22Rv1 (cell line): ENCODE measurements around the gene OPRD1.
"Not testable (repeated sequence)": the region's sequence is repeated elsewhere in the genome, so short reads cannot be mapped to it uniquely, and the experiment has no call there.

Source experiments
- H3K27ac ChIP-seq: fragments of 450-650 bp; 2 replicates; pipeline ENCODE4 v1.5.1; 2017
- ZFX ChIP-seq: fragments of 450-650 bp; IDR thresholded peaks from 2 replicates; pipeline ENCODE4 v1.6.1; 2017; ENCODE audit warnings: antibody characterized with exemption, borderline replicate concordance
- TF ChIP-seq, protein P1 (sequence below): fragments of 450-650 bp; IDR thresholded peaks from 2 replicates; pipeline ENCODE4 v1.5.1; 2017; ENCODE audit warnings: mild to moderate bottlenecking

OPRD1 gene

DNA sequence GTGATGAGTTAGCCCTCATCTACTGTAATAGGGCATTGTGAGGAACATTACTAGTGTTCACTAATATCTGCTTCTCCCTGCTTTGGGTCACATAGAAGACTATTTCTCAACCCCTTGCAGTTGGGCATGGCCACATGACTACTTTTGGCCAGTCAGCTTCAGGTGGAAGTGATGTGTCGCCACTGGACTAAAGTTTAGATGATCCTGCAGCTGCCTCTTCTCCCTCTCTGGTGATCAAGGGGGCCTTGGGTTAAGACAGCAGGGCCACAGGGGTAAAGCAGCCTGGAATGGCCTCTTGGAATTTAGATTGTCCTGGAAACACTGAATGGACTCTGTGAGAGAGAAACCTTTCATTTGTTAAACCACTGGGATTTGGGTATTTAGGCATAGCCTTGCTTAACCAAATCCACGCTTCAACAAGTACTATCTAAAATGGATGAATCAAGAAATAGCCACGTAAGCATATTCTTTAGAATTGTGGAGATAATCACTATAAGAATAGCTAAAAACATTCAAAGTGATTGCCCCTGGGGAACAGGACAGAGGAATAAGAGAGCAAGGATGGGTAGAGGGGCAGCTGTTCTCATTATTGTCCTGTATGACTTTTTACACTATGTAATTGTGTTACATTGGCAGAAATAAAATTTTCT, 41.2 kb downstream of the OPRD1 start:
- no peak overlapping the region for H3K27ac ChIP-seq
- TF ChIP-seq, protein P1, sequence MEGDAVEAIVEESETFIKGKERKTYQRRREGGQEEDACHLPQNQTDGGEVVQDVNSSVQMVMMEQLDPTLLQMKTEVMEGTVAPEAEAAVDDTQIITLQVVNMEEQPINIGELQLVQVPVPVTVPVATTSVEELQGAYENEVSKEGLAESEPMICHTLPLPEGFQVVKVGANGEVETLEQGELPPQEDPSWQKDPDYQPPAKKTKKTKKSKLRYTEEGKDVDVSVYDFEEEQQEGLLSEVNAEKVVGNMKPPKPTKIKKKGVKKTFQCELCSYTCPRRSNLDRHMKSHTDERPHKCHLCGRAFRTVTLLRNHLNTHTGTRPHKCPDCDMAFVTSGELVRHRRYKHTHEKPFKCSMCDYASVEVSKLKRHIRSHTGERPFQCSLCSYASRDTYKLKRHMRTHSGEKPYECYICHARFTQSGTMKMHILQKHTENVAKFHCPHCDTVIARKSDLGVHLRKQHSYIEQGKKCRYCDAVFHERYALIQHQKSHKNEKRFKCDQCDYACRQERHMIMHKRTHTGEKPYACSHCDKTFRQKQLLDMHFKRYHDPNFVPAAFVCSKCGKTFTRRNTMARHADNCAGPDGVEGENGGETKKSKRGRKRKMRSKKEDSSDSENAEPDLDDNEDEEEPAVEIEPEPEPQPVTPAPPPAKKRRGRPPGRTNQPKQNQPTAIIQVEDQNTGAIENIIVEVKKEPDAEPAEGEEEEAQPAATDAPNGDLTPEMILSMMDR: no peak
- no peak for TF ChIP-seq ZFX

DNA sequence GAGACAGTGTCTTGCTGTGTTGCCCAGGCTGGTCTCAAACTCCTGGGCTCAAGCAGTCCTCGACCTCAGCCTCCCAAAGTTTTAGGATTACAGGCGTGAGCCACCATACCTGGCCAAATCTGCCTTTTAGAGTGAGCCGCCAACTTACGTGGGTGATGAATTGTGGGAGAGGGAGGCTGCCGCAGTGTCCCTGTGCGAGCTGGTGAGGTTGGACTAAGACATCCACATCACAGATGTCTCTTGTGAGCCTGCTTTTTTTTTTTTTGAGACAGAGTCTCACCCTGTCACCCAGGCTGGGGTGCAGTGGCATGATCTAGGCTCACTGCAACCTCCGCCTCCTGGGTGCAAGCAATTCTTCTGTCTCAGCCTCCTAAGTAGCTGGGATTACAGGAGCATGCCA, 42.4 kb downstream of the OPRD1 start:
- H3K27ac ChIP-seq: not testable (repeated sequence)

DNA sequence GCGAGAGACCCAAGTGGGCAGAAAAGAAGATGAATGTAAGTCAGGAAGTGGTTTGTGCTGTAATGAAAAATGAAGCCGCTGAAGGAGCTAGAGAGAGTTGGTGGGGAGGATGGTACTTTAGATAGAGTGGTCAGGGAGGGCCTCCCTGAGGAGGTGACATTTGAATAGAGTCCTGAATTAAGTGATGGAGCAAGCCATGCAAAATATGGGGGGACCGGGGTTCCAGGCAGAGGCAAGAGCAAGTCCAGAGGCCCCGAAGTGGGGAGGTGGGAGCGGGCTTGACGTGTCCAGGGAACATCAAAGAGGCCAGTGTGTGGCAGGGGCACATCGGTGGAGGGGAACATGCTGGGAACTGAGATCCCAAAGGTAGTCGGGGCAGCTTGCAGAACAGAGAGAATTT, 43.1 kb downstream of the OPRD1 start:
- no peak for TF ChIP-seq ZFX
- TF ChIP-seq, protein P1: no peak
- no peak overlapping the region for H3K27ac ChIP-seq

DNA sequence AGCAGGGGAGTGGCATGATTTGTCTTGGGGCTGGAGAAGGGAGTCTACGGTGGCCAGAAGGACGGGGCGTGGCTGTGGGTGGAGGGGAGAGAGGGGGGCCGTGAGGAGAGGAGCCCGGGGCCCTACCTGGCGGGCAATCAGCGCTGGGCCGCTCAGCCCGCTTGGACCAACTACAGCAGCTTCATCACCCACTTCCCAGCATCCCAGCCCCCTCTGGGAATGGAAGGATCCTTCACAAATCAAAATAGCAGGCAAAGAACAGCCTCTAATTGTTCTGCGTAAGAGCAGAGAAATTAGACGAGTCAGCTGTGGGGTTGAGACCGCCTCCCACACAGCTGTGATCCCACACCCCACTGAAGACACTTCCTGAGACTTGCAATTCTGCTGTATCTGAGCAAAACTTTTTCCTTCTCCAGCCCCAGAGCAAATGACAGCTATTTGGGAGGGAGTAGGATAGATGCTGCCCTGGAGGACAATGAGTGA, 43.5 kb downstream of the OPRD1 start:
- TF ChIP-seq, protein P1: no peak
- no peak for TF ChIP-seq ZFX
- no peak overlapping the region for H3K27ac ChIP-seq

- no peak for TF ChIP-seq ZFX
- TF ChIP-seq, protein P1: no peak
- no peak overlapping the region for H3K27ac ChIP-seq
Observed at GRCh38 chr1:28855969-28856368, 44.0 kb downstream of the OPRD1 start.

DNA sequence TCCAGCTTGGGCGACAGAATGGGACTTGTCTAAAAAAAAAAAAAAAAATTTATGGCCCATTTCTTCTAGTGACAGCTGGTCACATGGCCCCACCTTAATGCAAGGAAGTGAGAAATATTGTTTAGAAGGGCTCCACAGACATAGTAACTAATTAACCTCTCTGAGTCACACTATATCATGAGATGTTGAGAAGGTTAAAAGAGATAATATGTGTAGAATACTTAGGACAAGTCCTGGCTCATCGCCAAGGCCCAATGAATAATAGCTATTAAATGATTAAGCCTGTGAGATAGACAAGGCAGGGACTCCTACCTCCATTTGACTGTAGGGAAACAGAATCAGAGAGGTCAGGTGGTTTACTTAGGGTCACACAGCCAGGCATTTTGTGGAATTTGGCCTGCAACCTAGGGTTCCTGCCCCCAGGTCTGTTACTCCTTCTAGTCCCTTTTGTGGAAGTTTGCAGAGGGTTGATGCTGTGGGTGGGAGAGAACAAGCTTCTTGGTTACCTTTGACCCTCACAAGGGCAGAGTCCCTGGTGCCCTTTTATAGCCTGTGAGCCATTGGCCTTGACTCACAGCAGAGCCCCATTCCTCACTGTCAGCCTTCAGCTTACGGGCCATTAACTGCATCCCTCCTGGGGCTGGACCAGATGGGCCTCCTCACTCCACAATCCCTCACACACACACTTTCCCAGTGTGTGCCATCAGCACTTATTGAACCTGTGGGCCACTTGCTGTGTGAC, 48.5 kb downstream of the OPRD1 start:
- TF ChIP-seq, protein P1: no peak
- TF ChIP-seq ZFX: no peak
- no peak overlapping the region for H3K27ac ChIP-seq

DNA sequence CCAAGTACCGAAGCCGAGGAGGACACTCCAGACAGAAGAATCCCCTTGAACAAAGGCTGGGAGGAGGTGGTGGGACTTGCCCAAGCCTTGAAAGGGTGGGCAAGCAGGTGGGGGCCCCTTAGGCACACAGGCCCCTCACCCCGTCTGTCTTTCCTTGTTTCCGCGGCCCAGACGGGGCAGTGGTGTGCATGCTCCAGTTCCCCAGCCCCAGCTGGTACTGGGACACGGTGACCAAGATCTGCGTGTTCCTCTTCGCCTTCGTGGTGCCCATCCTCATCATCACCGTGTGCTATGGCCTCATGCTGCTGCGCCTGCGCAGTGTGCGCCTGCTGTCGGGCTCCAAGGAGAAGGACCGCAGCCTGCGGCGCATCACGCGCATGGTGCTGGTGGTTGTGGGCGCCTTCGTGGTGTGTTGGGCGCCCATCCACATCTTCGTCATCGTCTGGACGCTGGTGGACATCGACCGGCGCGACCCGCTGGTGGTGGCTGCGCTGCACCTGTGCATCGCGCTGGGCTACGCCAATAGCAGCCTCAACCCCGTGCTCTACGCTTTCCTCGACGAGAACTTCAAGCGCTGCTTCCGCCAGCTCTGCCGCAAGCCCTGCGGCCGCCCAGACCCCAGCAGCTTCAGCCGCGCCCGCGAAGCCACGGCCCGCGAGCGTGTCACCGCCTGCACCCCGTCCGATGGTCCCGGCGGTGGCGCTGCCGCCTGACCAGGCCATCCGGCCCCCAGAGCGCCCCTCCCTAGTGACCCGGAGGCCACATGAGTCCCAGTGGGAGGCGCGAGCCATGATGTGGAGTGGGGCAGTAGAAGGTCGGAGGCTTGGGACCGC, 50.8 kb downstream of the OPRD1 start:
- TF ChIP-seq, protein P1: no peak
- no peak for TF ChIP-seq ZFX

More for the DNA sequence above, 50.8 kb downstream of the OPRD1 start:
- H3K27ac ChIP-seq: no peak overlapping the region
